Lung microvascular endothelial cell (primary cell): ENCODE data around the gene SYNCRIP. TPM values are rescaled to one million over a fixed set of nuclear protein-coding genes. Genes with fewer than 3 reads are reported as not detected.
"Not testable (repeated sequence)": the region's sequence is repeated elsewhere in the genome, so short reads cannot be mapped to it uniquely, and the experiment has no call there.

Experiments
- DNase-seq, 2 donors: peaks; one replicate each; pipeline versions ENCODE4 v3.0.0 to v3.0.0-alpha.2; 2010; ENCODE audit warnings: low read depth in 2 of 2
- total RNA-seq: library from RNA; depleted of rRNA; stranded (reverse); fragments of >200 nt; gene quantifications from 2 replicates; pipeline ENCODE4 v1.2.1, GENCODE V29; 2014

SYNCRIP gene
- total RNA-seq, 1 donor from 2014 or later = 43.5 TPM

- peak; percentile 66 for DNase-seq
Measured at GRCh38 chr6:85670573-85670972, 27.9 kb upstream of the SYNCRIP start.

- peak in 1 of 2 donors; percentile 34 for DNase-seq
Measured at GRCh38 chr6:85669735-85670194, 27.1 kb upstream of the SYNCRIP start.

- DNase-seq = no peak
Measured at GRCh38 chr6:85662251-85662650, 19.6 kb upstream of the SYNCRIP start.

DNA sequence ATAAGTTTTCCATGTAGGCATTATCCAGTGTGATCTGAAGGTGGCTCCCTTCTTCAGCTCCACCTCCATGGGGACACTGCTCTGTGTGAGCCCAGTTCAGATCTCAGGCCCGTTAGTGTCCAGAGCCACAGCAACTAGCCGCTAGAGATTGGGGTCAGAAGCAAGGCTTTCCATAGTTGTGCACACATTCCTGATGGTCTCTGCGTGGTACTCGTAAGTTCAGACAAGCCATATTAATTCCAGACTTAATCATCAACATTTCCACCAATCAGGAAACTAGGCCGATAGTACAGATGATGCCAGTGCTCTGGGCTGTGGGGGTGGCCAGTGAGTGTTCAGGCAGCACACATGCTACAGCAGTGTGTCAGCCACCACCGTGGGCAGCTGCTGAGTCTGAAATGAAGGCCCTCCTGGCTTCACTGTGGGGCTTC, 17.5 kb upstream of the SYNCRIP start:
- peak in 1 of 2 donors; percentile 82 for DNase-seq

DNA sequence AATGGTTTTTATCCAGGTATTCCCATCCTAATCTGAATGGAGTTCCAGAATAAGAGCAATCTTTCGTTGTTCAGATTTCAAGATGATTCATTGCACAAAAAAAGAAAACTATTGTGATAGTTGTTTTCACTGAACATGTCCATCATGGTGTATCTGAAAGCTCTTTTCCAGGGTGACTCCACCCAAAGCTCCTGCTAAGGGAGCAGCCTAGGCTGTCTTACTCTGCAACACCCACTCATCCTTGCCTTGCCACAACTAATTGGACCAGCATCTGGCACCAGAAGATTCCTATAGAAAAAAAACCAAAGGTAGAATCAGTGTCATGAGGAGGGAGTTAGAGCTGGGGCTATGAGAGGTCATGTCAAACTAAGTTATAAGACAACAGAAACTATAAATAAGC, 7.9 kb upstream of the SYNCRIP start:
- DNase-seq = no peak

GRCh38 chr6:85644279-85644762, 1.6 kb upstream of the SYNCRIP start:
- no peak for DNase-seq

DNA sequence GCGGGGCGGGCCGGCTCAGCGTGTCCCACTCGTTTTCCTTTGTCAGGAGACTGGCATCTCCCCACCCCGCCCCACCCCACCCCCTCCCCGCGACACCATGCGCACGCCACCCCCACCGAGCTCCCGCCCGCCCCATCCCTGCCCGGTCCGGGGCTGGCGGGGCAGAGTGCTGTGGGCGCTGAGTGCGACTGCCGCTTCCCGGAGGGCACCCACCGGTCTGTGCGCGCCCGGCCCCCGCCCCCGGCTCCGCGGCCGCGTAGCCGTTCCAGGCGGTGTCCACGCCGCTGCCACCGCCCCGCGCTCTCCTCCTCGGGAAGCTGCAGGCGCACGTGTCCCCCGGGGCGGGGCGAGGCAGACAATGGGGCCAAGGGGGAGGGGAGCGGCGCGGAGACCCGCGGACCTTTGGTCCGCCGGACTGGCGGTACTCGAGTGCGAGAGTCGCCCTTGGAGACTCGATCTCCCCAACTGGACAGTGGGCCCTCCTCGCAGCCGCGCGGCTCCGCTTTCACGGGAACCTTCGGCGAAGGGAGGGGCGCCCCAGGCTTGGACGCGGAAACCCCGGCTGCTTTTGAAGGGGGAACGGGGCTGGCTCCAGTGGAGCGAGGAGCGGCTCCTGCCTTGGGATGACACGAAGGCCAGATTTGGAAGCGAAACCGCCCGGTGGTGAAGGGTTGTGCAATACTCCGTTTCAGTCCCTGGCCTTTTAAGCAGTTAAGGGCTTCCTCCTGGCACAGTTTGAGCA, 1.0 kb upstream of the SYNCRIP start:
- DNase-seq = peak; percentile 93 to 95

DNA sequence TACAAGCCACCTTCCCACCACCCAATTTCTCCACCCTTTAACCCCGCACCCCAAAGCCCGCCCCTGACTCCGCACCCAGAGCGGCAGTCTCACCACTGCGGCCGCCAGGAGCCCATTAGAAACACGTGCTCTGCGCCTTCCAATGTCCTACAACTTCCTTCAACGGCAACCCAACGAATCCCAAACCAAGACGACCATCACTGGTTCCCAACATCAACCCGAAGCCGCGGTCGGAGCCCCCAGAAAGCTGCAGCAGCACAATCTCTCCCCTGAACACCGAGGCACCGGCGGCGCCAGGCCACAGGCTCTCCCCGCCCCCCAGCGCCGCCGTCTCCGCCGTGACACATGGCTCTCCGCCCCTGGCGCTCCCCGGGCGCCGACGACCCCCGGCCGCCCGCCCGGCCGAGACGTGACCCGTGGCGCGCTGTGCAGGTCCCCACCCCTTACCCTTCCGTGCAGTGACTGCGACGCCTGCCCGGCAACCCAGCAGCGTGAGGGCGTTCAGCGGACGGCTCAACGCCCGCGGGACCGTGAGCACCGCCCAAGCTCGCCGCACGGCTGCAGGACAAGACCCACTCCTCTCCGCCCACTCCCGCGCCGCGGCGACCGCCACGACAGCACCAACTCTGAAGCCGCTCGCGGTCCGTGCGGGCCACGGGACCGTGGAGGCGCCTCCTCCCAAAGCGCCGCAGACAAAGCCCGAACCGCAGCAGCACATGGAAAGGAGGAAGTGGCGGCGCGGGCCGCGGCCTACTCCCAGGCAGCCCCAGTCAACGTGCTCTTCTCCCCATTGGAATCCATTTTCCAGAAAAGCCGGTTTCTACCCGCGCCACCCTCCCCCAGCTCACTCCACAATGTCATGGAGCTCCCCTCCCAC, 551 bp downstream of the SYNCRIP start:
- DNase-seq = peak; percentile 55 to 58

GRCh38 chr6:85641522-85641896, 1.2 kb downstream of the SYNCRIP start:
- DNase-seq = peak; percentile 9 to 19

DNA sequence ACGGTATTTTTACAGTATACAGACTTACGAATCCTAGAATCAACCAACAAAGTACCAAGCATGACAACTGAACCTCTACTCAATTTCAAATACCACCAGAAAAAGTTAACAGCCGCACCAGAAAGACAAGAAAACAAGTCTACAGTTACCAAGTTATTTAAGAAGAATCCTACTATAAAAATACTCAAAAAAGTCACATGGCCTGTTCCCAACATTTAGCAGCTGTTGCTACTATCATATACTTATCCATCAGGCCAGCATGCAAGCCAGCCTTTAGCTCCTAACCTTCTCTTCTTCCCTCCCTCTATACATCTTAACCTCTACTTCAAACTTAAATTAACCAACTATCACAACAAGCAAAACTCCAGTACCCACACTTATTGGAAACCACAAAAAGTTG, 1.9 kb downstream of the SYNCRIP start:
- DNase-seq = peak; percentile 3

- DNase-seq = peak in 1 of 2 donors; percentile 20
Measured at GRCh38 chr6:85637579-85637978, 5.1 kb downstream of the SYNCRIP start.

DNA sequence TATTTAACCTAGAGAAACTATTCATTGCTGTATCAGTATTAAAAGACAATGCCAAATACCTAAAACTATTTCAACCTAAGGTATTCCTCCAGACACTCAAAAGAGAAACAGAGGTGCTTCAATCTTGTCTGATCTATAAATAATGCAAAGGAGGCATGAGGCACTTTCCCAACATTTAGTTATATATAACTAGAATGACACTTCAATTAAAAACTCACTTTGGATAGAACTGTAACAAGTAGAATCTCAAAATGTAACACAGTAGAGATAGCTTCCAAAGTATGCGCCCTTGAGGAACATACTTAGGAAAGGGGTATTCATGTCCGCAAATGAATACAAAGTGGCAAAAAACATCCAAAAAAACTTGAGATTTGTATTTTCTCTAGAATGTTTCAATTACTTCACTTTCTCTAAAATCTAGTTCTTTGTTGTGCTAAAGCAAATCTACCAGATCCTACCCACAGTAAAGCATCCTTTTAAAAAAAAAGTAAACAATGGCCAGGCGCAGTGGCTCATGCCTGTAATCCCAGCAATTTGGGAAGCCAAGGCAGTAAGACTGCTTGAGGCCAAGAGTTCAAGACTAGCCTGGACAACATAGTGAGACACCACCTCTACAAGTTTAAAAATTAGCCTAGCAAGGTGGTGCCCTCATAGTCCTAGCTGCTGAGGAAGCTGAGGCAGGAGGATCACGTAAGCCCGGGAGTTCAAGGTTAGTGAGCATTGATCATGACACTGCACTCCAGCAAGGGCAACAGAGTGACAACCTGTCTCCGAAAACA, 10.3 kb downstream of the SYNCRIP start:
- DNase-seq = no peak

DNA sequence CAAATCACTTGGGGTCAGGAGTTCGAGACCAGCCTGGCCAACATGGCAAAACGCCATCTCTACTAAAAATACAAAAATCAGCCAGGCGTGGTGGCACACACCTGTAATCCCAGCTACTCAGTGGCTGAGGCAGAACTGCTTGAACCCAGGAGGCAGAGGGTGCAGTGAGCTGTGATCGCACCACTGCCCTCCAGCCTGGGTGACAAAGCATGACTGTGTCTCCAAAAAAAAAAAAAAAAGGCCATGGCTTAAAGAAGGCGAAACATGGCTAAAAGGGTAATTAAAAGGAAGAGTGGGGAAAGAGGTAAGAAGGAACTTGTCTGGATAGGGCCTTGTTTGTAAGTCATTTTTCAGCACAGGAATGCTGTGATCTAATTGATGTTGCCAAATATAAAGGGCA, 11.6 kb downstream of the SYNCRIP start:
- not testable (repeated sequence) for DNase-seq

DNA sequence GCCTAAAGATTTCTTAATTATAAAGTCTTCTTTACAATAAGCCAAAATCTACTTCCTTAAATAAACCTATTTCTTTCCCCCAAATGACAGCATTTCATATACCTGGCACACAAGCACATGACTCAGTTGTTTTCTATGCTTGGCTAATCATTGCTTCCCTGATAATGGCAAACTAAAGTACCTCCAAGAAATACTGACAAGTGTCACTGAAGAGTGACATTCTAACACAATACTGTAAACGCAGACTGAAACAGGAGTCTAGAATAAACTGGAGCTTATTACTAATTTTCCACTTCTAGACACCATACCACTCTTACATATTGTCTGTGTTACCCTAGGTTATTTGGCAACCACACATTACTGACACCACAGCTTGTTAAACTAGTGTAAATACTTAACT, 14.3 kb downstream of the SYNCRIP start:
- DNase-seq = no peak

DNA sequence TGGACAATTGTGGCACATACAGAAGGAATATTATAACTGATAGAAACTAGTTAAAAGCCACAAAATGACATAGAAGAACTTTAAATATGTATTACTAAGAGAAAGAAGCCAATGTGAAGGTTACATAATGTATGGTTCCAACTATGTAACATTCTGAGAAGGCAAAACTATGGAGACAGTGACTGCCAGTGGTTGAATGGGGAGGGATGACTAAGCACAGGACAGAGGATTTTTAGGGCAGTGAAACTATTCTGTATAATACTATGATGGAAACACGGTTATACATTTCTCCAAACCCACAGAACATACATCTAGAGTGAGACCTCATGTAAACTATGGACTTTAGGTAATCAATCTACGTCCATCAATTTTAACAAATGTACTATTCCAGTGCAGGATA, 22.4 kb downstream of the SYNCRIP start:
- DNase-seq = no peak

DNA sequence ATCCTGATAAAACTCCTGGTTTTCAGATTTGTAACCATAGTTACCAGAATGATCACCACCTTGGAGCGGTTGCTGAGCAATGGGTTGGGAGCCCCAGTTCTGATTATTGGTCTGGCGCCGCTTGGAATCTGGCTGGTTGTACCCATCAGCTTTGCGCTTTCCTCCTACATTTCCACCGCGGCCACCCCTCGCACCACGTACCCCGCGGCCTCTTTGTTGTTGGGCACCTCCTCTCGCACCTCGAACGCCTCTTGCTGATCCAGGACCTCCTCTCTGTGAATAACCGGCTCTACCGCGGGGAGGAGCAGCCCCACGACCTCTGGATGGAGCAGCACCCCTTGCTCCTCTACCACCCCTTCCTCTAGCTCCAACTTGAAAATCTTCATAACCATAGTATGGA, 27.9 kb downstream of the SYNCRIP start:
- DNase-seq = no peak

DNA sequence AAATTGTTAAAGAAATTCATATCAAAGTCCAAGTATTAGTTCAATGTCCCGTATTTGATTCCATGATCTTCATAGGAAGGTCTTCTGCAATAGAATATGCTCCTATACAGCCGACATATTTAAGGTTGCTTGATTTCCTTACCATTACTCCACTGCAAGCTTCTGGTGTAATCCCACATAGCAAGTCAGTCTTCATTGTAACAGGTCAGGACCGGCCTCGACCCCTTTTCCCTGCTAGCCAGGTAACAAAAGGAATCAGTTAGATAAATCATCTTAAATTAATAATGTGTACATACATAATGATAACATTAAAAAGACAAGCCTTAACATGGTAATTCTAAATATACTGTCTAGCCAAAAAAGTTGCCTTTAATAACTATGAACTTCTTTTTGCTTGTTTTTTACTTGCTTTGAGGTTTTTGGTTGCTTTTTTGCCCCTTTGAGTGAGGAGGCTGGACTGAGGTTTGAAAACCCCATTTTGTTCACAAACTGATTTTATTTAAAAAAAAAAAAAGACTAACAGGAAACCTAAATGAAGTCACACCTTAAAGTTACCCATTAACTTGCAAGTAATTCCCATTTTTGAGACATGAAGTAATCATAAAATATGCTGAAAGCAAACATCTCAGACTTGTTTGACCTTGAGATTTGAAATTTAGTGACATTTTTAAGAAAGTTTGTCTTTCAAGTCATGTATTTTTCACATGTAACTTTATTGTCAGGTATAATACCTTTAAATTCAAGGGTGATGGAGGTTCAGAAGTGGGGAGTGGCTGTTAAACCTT, 29.8 kb downstream of the SYNCRIP start:
- DNase-seq = no peak

DNA sequence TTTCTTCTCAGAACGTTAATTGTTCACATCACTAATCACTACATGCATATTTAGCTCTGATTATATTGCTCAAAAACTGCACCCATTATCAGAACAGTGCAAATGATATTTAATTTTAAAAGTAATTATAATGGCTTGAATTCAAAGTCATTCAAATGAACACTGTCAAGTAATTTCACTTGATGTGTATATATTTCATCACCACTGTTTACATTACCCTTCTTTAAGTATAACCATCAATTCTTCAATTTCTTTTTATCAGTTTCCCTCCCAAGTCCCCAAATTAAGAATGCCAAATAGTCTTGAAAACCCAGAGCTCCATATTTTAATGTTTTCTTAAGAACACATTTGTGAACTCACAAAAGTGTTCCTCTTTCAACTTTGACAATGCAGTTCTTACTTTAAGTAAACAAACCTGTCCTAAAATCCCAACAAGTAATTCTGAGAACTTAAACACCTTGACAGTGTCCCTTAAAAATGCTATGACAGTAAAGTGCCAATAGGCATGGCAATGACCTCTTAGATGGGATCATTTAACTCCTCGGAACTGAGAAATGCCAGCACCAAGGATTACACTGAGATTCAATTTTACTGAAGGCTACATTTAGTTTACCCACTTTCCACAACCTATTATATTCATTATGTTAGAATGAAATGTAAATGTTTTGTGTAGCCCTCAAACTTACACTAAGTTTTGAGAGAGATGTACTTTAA, 32.3 kb downstream of the SYNCRIP start:
- no peak for DNase-seq

- no peak for DNase-seq
Measured at GRCh38 chr6:85602100-85602499, 40.6 kb downstream of the SYNCRIP start.

GRCh38 chr6:85600713-85601313, 41.9 kb downstream of the SYNCRIP start:
- no peak for DNase-seq
